ENCODE measurements around the gene GTPBP6.
"Not testable (repeated sequence)": the region's sequence is repeated elsewhere in the genome, so short reads cannot be mapped to it uniquely, and the experiment has no call there.

Gene GTPBP6

GRCh38 chrX:336227-336626 lies 17.6 kb upstream of the GTPBP6 start:
- no peak for DNase-seq (ENCODE audit: low read depth in 1 of 2, low spot score in 1 of 2)

DNA sequence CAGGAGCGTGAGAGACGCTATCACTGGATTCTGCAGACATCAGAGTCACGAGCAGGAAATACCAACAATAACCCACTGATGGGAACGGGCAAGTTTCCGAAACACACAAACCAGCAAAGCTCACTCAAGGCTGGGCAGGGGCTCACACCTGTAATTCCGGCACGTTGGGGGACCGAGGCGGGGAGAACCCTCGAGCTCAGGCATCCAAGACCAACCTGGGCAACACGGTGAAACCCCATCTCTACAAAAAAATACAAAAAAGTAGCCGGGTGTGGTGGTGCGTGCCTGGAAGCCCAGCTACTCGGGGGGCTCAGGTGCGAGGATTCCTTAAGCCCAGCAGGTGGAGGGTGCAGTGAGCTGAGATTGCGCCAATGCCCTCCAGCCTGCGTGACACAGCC lies 17.2 kb upstream of the GTPBP6 start:
- DNase-seq (ENCODE audit: low read depth in 1 of 2, low spot score in 1 of 2), result no peak

DNA sequence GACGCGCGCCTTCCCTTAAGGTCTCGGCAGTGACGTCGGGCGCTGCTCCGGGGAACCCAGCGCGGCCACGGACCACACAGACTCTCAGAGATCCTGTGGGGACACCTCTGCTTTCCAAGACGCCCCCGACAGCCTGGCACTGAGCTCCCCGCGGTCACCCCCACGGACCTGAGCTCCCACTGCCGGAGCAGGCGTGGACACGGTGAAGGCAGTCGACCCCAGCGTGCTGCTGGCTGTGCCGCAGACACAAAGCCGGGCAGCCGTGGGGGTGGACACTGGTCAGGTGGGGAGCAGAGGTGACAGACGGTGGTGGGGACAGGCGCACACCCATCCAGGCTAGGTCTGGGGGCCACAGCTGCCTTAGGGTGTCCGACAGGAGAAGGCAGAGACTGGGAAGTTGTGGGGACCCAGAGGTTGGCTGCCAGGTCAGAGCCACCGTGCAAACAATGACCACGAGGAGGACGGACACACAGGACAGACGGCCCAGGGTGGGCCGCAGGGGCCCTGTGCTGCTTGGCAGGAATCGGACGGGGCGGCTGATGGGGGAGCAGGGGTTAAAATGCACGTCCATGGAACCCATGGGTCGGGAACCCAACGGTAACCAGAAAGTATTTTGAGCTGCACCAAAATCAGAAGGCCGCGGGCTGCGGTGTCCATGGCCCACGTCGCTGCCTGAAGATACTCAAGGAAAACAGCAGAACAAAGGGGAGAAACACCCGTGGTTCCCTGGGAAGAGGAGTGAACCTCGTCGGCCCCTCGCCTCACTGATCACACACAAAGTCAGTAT lies 16.6 kb upstream of the GTPBP6 start:
- no peak for DNase-seq (ENCODE audit: low read depth in 1 of 2, low spot score in 1 of 2)

DNA sequence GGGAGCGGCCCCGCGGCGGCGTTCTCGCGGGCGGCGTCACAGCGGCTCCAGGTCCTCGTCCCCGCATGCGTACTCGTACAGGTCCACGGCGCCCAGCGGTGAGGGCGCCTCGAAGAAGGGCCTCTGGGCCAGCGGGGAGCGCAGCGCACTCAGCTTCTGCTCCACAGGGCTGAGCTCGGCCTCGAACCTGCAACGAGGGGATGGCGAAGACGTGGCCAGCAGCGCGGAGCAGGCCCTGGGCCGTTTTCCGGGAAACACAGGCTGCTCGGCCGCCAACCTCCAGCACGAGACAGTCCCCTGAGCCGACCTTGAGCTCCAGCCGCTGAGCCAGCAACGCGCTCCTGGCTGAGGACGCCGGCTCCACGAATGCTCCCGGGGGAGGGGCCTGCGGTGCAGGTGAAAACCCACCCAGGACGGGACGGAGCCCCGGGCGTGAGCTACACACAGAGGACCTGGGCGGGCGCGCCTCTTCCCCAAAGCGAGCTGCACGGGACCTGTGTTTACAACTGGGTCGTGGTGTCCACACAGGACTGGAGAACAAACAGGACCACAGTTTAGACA lies 15.8 kb upstream of the GTPBP6 start:
- DNase-seq (ENCODE audit: low read depth in 1 of 2, low spot score in 1 of 2), result no peak

GRCh38 chrX:333611-334311 lies 15.2 kb upstream of the GTPBP6 start:
- no peak for DNase-seq (ENCODE audit: low read depth in 1 of 2, low spot score in 1 of 2)

GRCh38 chrX:332916-333610 lies 14.5 kb upstream of the GTPBP6 start:
- no peak for DNase-seq (ENCODE audit: low read depth in 1 of 2, low spot score in 1 of 2)

DNA sequence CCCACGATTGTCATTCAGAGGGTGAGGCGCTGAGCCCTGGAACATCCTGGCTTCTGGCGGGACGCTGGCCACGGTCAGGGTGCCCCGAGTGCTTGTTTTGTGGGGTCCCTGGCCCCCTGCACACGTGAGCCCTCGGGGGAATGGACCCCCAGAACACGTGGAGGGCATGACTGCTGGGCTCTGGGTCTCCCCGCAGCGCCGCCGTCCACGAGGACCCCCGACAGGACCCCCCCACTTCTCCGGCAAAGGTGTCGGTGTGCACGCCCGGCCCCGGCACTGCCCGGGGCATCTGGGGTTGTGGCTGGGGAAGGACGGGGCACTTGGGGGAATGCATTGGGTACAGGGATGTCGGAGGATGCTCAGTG lies 13.9 kb upstream of the GTPBP6 start:
- no peak for DNase-seq (ENCODE audit: low read depth in 1 of 2, low spot score in 1 of 2)

GRCh38 chrX:331825-332495 lies 13.4 kb upstream of the GTPBP6 start:
- no peak for DNase-seq (ENCODE audit: low read depth in 1 of 2, low spot score in 1 of 2)

DNA sequence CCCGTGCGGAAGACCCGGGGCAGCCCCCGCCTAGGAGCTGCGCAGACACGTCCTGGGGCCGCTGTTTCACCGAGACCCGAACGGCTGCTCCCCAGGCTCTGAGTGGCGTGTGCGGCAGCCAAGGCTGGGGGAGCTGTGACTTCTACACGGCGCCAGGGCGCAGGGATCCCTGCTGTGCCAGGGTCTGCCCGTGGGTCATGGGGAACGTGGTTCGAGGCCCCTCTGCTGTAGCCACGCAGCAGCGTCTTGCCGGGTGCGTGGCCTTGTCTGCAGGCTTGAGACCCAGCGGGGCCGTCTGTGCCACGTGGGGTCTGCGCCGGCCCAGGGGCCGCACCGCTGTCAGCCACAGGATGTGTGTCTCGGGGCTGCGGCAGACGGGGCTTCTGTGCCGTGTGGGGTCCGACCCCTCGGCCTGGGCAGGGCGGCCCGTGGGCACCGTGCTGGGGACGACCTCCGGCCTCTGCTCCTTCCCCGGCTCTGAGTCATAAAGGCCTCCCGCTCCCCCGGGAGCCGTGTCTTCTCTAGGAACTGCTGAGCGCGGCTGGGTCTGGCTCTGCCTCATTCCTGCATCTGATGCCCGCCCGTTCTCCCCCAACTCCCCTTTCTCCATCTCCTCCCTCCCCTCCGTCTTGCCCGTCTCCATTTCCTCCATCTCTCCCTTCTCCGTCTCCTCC lies 12.7 kb upstream of the GTPBP6 start:
- DNase-seq (ENCODE audit: low read depth in 1 of 2, low spot score in 1 of 2), result no peak

GRCh38 chrX:330726-331150 lies 12.1 kb upstream of the GTPBP6 start:
- no peak for DNase-seq (ENCODE audit: low read depth in 1 of 2, low spot score in 1 of 2)

DNA sequence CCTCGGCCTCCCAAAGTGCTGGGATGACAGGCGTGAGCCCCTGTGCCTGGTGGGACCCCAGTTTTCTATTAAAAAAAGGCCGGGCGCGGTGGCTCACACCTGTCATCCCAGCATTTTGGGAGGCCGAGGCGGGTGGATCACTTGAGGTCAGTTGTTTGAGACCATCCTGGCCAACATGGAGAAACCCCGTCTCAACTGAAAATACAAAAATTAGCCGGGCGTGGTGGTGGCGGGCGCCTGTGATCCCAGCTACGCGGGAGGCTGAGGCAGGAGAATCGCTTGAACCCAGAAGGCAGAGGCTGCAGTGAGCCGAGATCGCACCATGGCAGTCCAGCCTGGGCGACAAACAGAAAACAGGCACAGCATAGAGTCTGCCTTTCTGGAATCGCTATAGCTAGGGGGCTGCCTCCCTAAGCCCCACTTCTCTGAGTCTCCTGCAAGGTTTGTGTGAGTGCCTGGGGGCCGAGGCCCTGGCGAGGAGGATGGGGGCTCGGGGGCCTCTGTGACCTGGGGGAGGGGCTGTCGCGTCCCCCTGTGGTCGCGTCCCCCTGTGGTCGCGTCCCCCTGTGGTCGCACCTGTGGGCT lies 11.6 kb upstream of the GTPBP6 start:
- not testable (repeated sequence) for DNase-seq (ENCODE audit: low read depth in 1 of 2, low spot score in 1 of 2)

GRCh38 chrX:329291-329910 lies 10.8 kb upstream of the GTPBP6 start:
- no peak for DNase-seq (ENCODE audit: low read depth in 1 of 2, low spot score in 1 of 2)

- DNase-seq (ENCODE audit: low read depth in 1 of 2, low spot score in 1 of 2), result no peak
Measured at GRCh38 chrX:327660-328126, 9.1 kb upstream of the GTPBP6 start.

DNA sequence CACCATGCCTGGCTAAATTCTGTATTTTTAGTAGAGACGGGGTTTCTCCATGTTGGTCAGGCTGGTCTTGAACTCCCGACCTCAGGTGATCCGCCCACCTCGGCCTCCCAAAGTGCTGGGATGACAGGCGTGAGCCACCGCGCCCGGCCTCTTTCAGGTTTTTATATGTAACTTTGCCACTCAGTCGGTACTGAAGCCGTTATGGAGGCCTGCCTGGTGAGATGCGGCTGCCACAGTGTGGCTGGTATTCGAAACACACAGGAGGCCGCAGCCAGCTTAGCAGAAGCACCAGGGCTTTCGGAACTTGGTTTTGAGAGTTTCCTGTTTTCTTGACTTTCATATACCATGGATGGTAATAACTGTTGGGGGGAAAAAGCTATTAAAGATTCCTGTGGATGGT lies 6.1 kb upstream of the GTPBP6 start:
- DNase-seq (ENCODE audit: low read depth in 1 of 2, low spot score in 1 of 2), result not testable (repeated sequence)

DNA sequence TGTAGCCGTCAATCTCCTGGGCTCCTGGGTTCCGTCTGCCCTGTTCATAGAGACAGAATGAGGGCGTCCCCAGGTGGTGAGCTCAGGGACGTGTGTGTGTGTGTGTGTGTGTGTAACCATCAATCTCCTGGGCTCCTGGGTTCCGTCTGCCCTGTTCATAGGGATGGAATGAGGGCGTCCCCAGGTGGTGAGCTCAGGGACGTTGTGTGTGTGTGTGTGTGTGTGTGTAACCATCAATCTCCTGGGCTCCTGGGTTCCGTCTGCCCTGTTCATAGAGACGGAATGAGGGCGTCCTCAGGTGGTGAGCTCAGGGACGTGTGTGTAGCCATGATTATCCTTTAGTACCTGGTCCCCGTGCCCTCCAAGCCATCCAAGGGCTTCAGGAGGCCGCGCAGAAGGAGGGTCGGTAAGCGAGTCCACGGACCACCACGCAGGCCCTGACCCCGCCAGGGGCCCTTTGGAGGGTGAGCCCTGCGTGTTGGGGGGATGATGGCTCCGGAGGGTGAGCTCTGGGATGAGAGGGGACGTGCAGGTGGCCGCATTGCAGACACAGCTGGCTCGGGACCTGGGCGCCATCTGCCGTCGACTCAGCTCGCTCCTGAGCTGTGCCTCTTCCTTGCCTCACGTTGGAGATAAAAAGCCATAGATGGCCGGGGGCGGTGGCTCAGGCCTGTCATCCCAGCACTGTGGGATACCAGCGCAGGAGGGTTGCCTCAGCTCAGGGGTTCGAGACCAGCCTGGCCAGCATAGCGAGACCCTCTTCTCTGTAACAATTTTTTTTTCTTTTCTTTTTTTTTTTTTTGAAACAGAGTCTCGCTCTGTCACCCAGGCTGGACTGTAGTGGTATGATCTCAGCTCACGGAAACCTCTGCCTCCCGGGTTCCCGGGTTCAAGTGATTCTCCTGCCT lies 5.4 kb upstream of the GTPBP6 start:
- DNase-seq (ENCODE audit: low read depth in 1 of 2, low spot score in 1 of 2), result no peak

DNA sequence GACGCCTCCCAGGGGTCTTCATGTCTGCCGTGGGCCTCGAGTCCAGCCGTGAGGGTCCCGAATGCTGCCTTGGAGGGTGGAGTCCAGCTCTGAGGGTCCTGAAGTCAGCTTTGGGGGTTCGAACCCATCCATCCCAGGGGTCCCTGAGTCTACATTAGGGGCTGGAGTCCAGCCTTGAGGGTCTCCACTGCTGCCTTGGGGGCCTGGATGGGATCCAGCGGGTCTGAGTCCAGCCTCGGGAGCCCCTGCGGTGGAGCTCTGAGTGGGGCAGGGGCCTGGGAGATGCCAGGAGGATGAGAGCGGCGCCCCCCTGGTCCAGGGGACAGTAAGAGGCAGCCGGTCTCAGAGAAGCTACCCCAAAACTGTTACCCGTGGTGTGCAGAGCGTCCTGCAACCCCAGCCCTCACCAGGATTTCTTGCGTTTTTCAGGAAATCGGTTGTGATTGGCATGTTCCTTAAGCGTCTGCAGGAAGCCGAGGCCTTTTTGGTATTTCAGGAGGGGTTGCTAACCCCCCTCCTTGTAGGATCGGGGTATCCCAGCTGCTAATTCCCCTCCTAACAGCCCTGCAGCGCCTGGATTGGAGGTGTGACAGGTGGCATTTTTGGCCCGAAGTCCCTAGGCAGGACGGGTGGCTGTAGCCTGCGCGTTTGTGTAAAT lies 1.7 kb upstream of the GTPBP6 start:
- DNase-seq (ENCODE audit: low read depth in 1 of 2, low spot score in 1 of 2), result no peak

DNA sequence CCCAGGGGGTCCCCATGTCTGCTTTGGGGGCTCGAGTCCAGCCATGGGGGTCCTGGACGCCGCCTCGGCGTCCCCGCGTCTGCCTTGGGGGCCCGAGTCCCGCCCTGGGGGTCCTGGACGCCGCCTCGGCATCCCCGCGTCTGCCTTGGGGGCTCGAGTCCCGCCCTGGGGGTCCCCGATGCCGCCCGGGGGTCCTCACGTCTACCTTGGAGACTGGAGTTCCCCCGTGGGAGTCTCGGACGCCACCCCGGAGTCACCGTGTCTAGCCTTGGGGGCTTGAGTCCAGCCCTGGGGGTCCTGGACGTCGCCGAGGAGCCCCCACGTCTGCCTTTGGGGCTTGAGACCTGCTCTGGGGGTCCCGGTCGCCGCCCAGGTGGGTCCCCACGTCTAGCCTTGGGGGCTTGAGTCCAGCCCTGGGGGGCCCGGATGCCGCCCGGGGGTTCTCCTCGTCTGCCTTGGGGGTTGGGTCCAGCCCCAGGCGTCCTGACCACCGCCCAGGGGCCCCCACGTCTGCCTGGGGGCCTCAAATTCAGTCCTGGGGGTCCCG lies 1.1 kb upstream of the GTPBP6 start:
- DNase-seq (ENCODE audit: low read depth in 1 of 2, low spot score in 1 of 2), result no peak

All from activated CD4-positive, alpha-beta T cell treated with anti-CD3 and anti-CD28 coated beads, Interleukin-2, amount 50 U/mL, for 24 hours (primary cell).